K562 (cell line): Measurements from ENCODE around the gene NSMCE1. TPM values are rescaled to one million over a fixed set of nuclear protein-coding genes. Genes with fewer than 3 reads are reported as not detected.

Source experiments
- ARNT ChIP-seq, 2 experiments: fragments of 450-650 bp; IDR thresholded peaks; 2 replicates each; pipeline ENCODE4 v1.6.1; 2016; ENCODE audit warnings: mild to moderate bottlenecking in 1 of 2
- CC2D1A ChIP-seq: fragments of 450-650 bp; IDR thresholded peaks from 2 replicates; pipeline ENCODE4 v1.6.1; 2017; ENCODE audit warnings: mild to moderate bottlenecking
- CREB3 ChIP-seq: fragments of 450-650 bp; conservative IDR thresholded peaks from 2 replicates; pipeline ENCODE4 v1.6.1; 2016; ENCODE audit warnings: missing genetic modification characterization, low read depth, mild to moderate bottlenecking, missing compliant biosample characterization, moderate library complexity
- CREM ChIP-seq: IDR thresholded peaks from 2 replicates; pipeline ENCODE4 v1.6.1; 2014; ENCODE audit warnings: antibody characterized with exemption, low read depth
- FUS ChIP-seq: fragments of 200-400 bp; formaldehyde crosslinking; optimal IDR thresholded peaks from 2 replicates; pipeline ENCODE3; 2017; ENCODE audit warnings: low read depth, low read length
- GTF3C2 ChIP-seq: IDR thresholded peaks from 3 replicates; pipeline ENCODE4 v1.6.1; 2011; ENCODE audit warnings: borderline replicate concordance, mild to moderate bottlenecking, moderate library complexity; ENCODE audit not compliant: insufficient read length; ENCODE audit errors: extremely low read depth
- HDAC8 ChIP-seq: fragments of 450-650 bp; IDR thresholded peaks from 2 replicates; pipeline ENCODE4 v1.6.1; 2016; ENCODE audit warnings: mild to moderate bottlenecking, missing genetic modification characterization, moderate library complexity, missing compliant biosample characterization
- ID3 ChIP-seq, 2 experiments: fragments of 250-450 bp in 1 of 2; fragments of 450-650 bp in 1 of 2; sonication (Bioruptor Pico) in 1 of 2; IDR thresholded peaks; 2 replicates each; pipeline versions ENCODE4 v1.6.1 to v1.8.0; 2016 to 2021; ENCODE audit warnings: mild to moderate bottlenecking in 2 of 2, moderate library complexity in 2 of 2, missing compliant biosample characterization in 1 of 2, missing genetic modification characterization in 1 of 2
- POLR2AphosphoS2 ChIP-seq: IDR thresholded peaks from 2 replicates; pipeline ENCODE4 v1.6.1; 2012; ENCODE audit warnings: low read length, improper control_type of control experiment
- RB1 ChIP-seq: fragments of 450-650 bp; IDR thresholded peaks from 2 replicates; pipeline ENCODE4 v1.6.1; 2017; ENCODE audit warnings: low read depth, mild to moderate bottlenecking
- REST ChIP-seq, 2 experiments: fragments of 450-650 bp; formaldehyde crosslinking in 1 of 2; IDR thresholded peaks; 2 replicates each; pipeline versions ENCODE4 v1.4.0 to v1.6.1; 2014 to 2020; ENCODE audit warnings: mild to moderate bottlenecking in 2 of 2, borderline replicate concordance in 1 of 2, low read depth in 1 of 2
- SREBF1 ChIP-seq: fragments of 150-350 bp; IDR thresholded peaks from 2 replicates; pipeline ENCODE4 v1.6.1; 2014; ENCODE audit warnings: antibody characterized with exemption, low read depth, low read length, borderline replicate concordance
- TCF7L2 ChIP-seq: fragments of 150-350 bp; IDR thresholded peaks from 2 replicates; pipeline ENCODE4 v1.6.1; 2016; ENCODE audit warnings: low read depth, mild to moderate bottlenecking, low read length, moderate library complexity
- ZBTB17 ChIP-seq: fragments of 450-650 bp; formaldehyde crosslinking; IDR thresholded peaks from 2 replicates; pipeline ENCODE4 v1.4.0; 2020; ENCODE audit warnings: mild to moderate bottlenecking
- polyA plus RNA-seq, 8 experiments: library from polyadenylated mRNA; depleted of rRNA in 4 of 8; stranded (reverse) in 5 of 8; unstranded in 3 of 8; fragments of >200 nt; fragmentation: Nextera tagmentation in 2 of 8; fragmentation: Illumina TruSeq in 1 of 8; extraction: Ambion mirVana in 2 of 8; extraction: Trizol in 1 of 8; gene quantifications; 2 replicates each; pipeline versions ENCODE4 v1.2.1 to v1.2.3, GENCODE V29; 2011 to 2014; ENCODE audit warnings: inconsistent platforms in 1 of 8, missing spikeins in 1 of 8
- total RNA-seq, 7 experiments: library from RNA; depleted of rRNA in 6 of 7; stranded (reverse); fragments of >200 nt in 6 of 7; fragmentation: Illumina TruSeq in 2 of 7; extraction: Trizol in 2 of 7; gene quantifications; 2 replicates each; pipeline versions ENCODE4 v1.2.1 to v1.2.3, GENCODE V29; 2011 to 2021; ENCODE audit warnings: low replicate concordance in 1 of 7

Gene NSMCE1
- total and polyA plus RNA-seq, 9 of the 15 experiments (the other 6 are each of a cell fraction or from before 2014, with no cell fraction given), result 52.1 to 163 (median 61.5) TPM

- TF ChIP-seq CREB3 (no peak), CREM (peak; percentile 45; the same call in 1 of the 2 replicates), SREBF1 (no peak), RB1 (peak; percentile 72; the same call in 1 of the 2 replicates), HDAC8 (no peak), TCF7L2 (no peak), ID3 (CRISPR knock-in tag; IDR thresholded peaks at IDR 0.05) (no peak), ID3 (tag; IDR thresholded peaks at IDR 0.05) (no peak), POLR2AphosphoS2 (no peak), REST (IDR thresholded peaks at IDR 0.05; ENCODE audit: borderline replicate concordance) (peak; percentile 82), REST (CRISPR knock-in tag; IDR thresholded peaks at IDR 0.05; ENCODE audit: low read depth) (no peak; the same call in 1 of the 2 replicates), ARNT (IDR thresholded peaks at IDR 0.05) (no peak), CC2D1A (peak; percentile 55; the same call in 1 of the 2 replicates), ZBTB17 (no peak), FUS (no peak), GTF3C2 (no peak)
Measured at GRCh38 chr16:27179500-27180072, 89.0 kb downstream of the NSMCE1 start (continued).
